Neural progenitor cell (in vitro differentiated cells): ENCODE results near the gene C16orf74. TPM values are rescaled to one million over a fixed set of nuclear protein-coding genes. Genes with fewer than 3 reads are reported as not detected.
A peak's percentile ranks its signal among the peaks of the same experiment; 100 is the strongest.

Experiments used
- DNase-seq: peaks from one replicate; pipeline ENCODE4 v3.0.0-alpha.2; 2016; ENCODE audit warnings: low spot score
- H2AFZ ChIP-seq: fragments of 200-600 bp; sonication (generic); replicated peaks from 2 replicates; pipeline ENCODE4 v1.6.1; 2016; ENCODE audit warnings: antibody characterized with exemption
- H3F3A ChIP-seq: fragments of 200-600 bp; sonication (generic); 2 replicates; pipeline ENCODE4 v1.6.1; 2016; ENCODE audit warnings: antibody characterized with exemption, low read depth
- H3K27ac ChIP-seq: fragments of 200-600 bp; sonication (generic); 2 replicates; pipeline ENCODE4 v1.5.1; 2016; ENCODE audit warnings: mild to moderate bottlenecking
- H3K27me3 ChIP-seq: fragments of 200-600 bp; sonication (generic); 2 replicates; pipeline ENCODE4 v1.6.1; 2016; ENCODE audit warnings: mild to moderate bottlenecking, moderate library complexity
- H3K36me3 ChIP-seq: fragments of 200-600 bp; sonication (generic); 2 replicates; pipeline ENCODE4 v1.5.1; 2016
- H3K4me1 ChIP-seq: fragments of 200-600 bp; sonication (generic); 2 replicates; pipeline ENCODE4 v1.6.1; 2016; ENCODE audit warnings: mixed run types
- H3K4me2 ChIP-seq: fragments of 200-600 bp; sonication (generic); 2 replicates; pipeline ENCODE4 v1.6.1; 2016
- H3K4me3 ChIP-seq: fragments of 200-600 bp; sonication (generic); 2 replicates; pipeline ENCODE4 v1.5.1; 2016
- H3K79me2 ChIP-seq: fragments of 200-600 bp; sonication (generic); 2 replicates; pipeline ENCODE4 v1.6.1; 2016; ENCODE audit warnings: low read depth
- H3K9ac ChIP-seq: fragments of 200-600 bp; sonication (generic); 2 replicates; pipeline ENCODE4 v1.6.1; 2016
- H3K9me3 ChIP-seq: fragments of 200-600 bp; sonication (generic); 2 replicates; pipeline ENCODE4 v1.5.1; 2016; ENCODE audit warnings: low read depth
- H4K20me1 ChIP-seq: fragments of 200-600 bp; sonication (generic); 2 replicates; pipeline ENCODE4 v1.6.1; 2016; ENCODE audit warnings: low read depth
- H3K27ac Mint-ChIP-seq: 3 replicates; pipeline ENCODE4 v1.8.0; 2021; ENCODE audit warnings: mixed read lengths
- H3K27me3 Mint-ChIP-seq: 2 replicates; pipeline ENCODE4 v1.8.0; 2022; ENCODE audit warnings: low read depth, mild to moderate bottlenecking, inconsistent platforms, moderate library complexity, mixed read lengths; ENCODE audit not compliant: insufficient read depth
- H3K36me3 Mint-ChIP-seq: 3 replicates; pipeline ENCODE4 v1.8.0; 2021; ENCODE audit warnings: mixed read lengths
- H3K4me1 Mint-ChIP-seq: 3 replicates; pipeline ENCODE4 v1.8.0; 2021; ENCODE audit warnings: mixed read lengths
- H3K4me3 Mint-ChIP-seq: 3 replicates; pipeline ENCODE4 v1.8.0; 2021; ENCODE audit warnings: mild to moderate bottlenecking, moderate library complexity, mixed read lengths
- H3K9me3 Mint-ChIP-seq: 3 replicates; pipeline ENCODE4 v1.8.0; 2020; ENCODE audit warnings: mixed read lengths
- EZH2 ChIP-seq: fragments of 200-600 bp; sonication (generic); IDR thresholded peaks from 2 replicates; pipeline ENCODE4 v1.6.1; 2017; ENCODE audit warnings: antibody characterized with exemption, mild to moderate bottlenecking, moderate library complexity
- EZH2phosphoT487 ChIP-seq: fragments of 200-600 bp; sonication (generic); IDR thresholded peaks from 2 replicates; pipeline ENCODE4 v1.6.1; 2017; ENCODE audit warnings: antibody characterized with exemption
- total RNA-seq: library from RNA; depleted of rRNA; stranded (reverse); fragments of >200 nt; gene quantifications from 2 replicates; pipeline ENCODE4 v1.2.3, GENCODE V29; 2015; ENCODE audit warnings: low replicate concordance
- TF ChIP-seq, protein P1 (sequence below): fragments of 200-600 bp; sonication (generic); IDR thresholded peaks from 2 replicates; pipeline ENCODE4 v1.5.1; 2017; ENCODE audit warnings: antibody characterized with exemption, mild to moderate bottlenecking

C16orf74 gene
- total RNA-seq, 1 donor from 2014 or later = not detected

DNA sequence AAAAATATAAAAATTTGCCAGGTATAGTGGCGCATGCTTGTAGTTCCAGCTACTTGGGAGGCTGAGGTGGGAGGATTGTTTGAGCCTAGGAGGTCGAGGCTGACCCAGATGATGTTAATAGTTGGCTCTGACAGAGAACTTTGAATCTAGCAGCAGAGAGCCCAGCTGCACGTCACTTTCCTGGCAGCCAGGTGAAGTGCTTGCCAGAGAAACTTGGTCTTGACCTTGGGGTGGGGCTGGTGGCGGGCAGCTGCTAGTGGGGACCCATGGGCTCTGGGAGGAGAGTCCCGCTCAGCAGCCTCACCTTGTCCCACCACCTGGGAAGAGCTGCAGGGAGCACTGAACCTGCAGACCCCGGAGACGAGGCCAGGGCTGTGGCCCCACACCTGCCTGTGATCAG lies 3.1 kb upstream of the C16orf74 start:
- Histone ChIP-seq H3K4me1 (peaks cover 22% of the 10 kb centered on the region), H4K20me1 (peaks cover 17% of the 10 kb centered on the region), H3K4me3 (no peak overlapping the region), H3K9me3 (no peaks in the 10 kb centered on the region), H3K79me2 (no peaks in the 10 kb centered on the region), H3F3A (peaks cover 18% of the 10 kb centered on the region), H2AFZ (no peak overlapping the region), H3K27ac (no peak overlapping the region), H3K9ac (no peak overlapping the region), H3K36me3 (no peaks in the 10 kb centered on the region), H3K4me2 (no peak overlapping the region), H3K27me3 (peaks cover 49% of the 10 kb centered on the region)
- TF ChIP-seq, protein P1, sequence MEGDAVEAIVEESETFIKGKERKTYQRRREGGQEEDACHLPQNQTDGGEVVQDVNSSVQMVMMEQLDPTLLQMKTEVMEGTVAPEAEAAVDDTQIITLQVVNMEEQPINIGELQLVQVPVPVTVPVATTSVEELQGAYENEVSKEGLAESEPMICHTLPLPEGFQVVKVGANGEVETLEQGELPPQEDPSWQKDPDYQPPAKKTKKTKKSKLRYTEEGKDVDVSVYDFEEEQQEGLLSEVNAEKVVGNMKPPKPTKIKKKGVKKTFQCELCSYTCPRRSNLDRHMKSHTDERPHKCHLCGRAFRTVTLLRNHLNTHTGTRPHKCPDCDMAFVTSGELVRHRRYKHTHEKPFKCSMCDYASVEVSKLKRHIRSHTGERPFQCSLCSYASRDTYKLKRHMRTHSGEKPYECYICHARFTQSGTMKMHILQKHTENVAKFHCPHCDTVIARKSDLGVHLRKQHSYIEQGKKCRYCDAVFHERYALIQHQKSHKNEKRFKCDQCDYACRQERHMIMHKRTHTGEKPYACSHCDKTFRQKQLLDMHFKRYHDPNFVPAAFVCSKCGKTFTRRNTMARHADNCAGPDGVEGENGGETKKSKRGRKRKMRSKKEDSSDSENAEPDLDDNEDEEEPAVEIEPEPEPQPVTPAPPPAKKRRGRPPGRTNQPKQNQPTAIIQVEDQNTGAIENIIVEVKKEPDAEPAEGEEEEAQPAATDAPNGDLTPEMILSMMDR = no peak
- TF ChIP-seq EZH2phosphoT487 = no peak
- TF ChIP-seq EZH2 = no peak
- Mint-ChIP-seq H3K4me1 (peaks cover 17% of the 10 kb centered on the region), H3K27ac (no peak overlapping the region), H3K9me3 (no peaks in the 10 kb centered on the region), H3K27me3 (peaks cover 17% of the 10 kb centered on the region), H3K36me3 (no peaks in the 10 kb centered on the region), H3K4me3 (no peak overlapping the region)
- no peak for DNase-seq

DNA sequence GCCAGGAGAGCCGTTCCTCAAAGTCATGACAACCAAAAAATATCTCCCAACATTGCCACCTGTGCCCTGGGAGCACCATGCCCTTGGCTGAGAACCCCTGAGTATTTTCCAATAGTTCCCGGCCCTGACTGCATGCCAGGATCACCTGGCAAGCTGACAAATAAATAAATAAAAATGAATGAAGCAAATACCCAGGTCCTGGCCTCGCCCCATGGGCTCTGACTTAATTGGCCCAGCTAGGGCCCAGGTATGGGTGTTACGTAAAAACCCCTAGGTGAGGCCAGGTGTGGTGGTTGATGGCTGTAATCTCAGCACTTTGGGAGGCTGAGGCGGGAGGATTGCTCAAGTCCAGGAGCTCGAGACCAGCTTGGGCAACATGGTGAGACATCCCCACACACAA lies 2.7 kb upstream of the C16orf74 start:
- Histone ChIP-seq H3K4me3 (no peak overlapping the region), H4K20me1 (peaks cover 17% of the 10 kb centered on the region), H3K27ac (no peak overlapping the region), H3K36me3 (no peaks in the 10 kb centered on the region), H3K79me2 (no peaks in the 10 kb centered on the region), H3K4me2 (no peak overlapping the region), H3K4me1 (peaks cover 22% of the 10 kb centered on the region), H3K9me3 (no peaks in the 10 kb centered on the region), H3F3A (peaks cover 18% of the 10 kb centered on the region), H3K27me3 (peaks cover 50% of the 10 kb centered on the region), H3K9ac (no peak overlapping the region), H2AFZ (no peak overlapping the region)
- Mint-ChIP-seq H3K36me3 (no peaks in the 10 kb centered on the region), H3K4me3 (no peak overlapping the region), H3K9me3 (no peaks in the 10 kb centered on the region), H3K4me1 (peaks cover 17% of the 10 kb centered on the region), H3K27ac (no peak overlapping the region), H3K27me3 (peaks cover 17% of the 10 kb centered on the region)
- TF ChIP-seq EZH2 = no peak
- no peak for TF ChIP-seq EZH2phosphoT487
- TF ChIP-seq, protein P1 = no peak
- no peak for DNase-seq

DNA sequence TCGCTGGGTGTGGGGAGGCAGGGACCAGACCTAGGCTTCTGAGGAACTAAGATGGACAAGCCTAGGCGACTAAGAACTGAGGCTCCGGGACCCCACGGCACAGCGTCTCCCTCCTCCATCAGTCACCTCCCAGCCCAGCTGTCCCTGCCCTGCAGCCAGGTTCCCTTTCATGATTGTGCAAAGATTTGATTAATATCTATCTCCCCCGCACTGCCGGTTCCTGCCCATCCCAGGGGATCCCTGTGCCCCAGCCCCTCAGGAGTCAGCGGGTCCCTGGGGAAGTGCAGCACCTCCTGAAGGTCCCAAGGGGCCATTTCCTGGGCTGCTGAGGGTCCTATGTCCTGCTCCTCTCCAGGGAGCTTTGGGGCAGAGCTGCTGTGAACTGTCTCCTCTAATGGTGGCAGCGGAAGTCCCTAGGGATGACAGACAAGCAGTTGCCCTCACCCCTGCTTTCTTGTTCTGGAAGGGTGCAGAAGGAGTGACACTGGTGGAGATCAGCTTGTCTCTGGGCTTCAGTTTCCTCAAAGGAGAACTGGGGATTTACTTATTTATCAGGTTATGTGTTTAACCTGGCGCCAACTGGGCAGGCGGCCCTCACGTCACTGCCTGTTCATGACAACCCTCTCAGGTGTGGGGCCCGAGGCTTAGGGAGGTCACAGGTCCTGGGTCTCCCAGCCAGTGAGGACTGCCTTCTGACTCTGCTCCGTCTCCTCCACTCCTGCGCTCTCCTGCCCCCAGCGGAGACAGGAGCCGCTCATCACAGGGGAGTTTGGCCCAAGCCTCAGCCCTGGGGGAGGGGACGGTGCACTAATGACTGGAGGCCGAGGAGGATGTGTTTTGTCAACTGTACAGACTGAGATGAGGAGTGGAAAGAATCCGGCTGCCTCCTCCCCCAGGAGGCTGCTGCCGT lies 1.9 kb upstream of the C16orf74 start:
- no peaks in the 10 kb centered on the region for H3K79me2 ChIP-seq
- H2AFZ ChIP-seq = no peak overlapping the region

More for the DNA sequence above, 1.9 kb upstream of the C16orf74 start:
- H3K27ac Mint-ChIP-seq = no peak overlapping the region
- Histone ChIP-seq H3K4me3 (no peak overlapping the region), H3K9ac (no peak overlapping the region), H3K4me2 (no peak overlapping the region), H3K27me3 (peaks cover 50% of the 10 kb centered on the region), H3F3A (peaks cover 18% of the 10 kb centered on the region), H3K36me3 (no peaks in the 10 kb centered on the region), H3K27ac (no peak overlapping the region), H3K9me3 (no peaks in the 10 kb centered on the region), H3K4me1 (peaks cover 22% of the 10 kb centered on the region), H4K20me1 (peaks cover 17% of the 10 kb centered on the region)
- H3K27me3 Mint-ChIP-seq = peaks cover 19% of the 10 kb centered on the region
- peak; percentile 78 for DNase-seq
- no peaks in the 10 kb centered on the region for H3K9me3 Mint-ChIP-seq
- no peaks in the 10 kb centered on the region for H3K36me3 Mint-ChIP-seq
- TF ChIP-seq, protein P1 = peak; percentile 47
- no peak for TF ChIP-seq EZH2phosphoT487
- peaks cover 17% of the 10 kb centered on the region for H3K4me1 Mint-ChIP-seq
- no peak overlapping the region for H3K4me3 Mint-ChIP-seq
